RWPE1 (cell line): ENCODE measurements around the gene TOP2A.
A peak's percentile ranks its signal among the peaks of the same experiment; 100 is the strongest.

Experiments used
- CTCF ChIA-PET: fragments of 350-600 bp; sonication (Branson Sonifier 250); formaldehyde crosslinking; extraction: SDS; loops from one replicate; lab custom pipeline; 2021; lab: Yijun Ruan, JAX
- POLR2A ChIA-PET: fragments of 400-600 bp; formaldehyde crosslinking; extraction: SDS; loops from one replicate; lab custom pipeline; 2020; ENCODE audit warnings: antibody characterized with exemption; ENCODE audit not compliant: low non-redundant PET; lab: Yijun Ruan, JAX
- DNase-seq: peaks from one replicate; pipeline ENCODE4 v3.0.0; 2012; ENCODE audit warnings: low spot score
- H3K27ac ChIP-seq: fragments of 450-650 bp; 2 replicates; pipeline ENCODE4 v1.5.1; 2017
- TF ChIP-seq, protein P1 (sequence below): fragments of 450-650 bp; conservative IDR thresholded peaks from 2 replicates; pipeline ENCODE4 v1.5.1; 2017; ENCODE audit warnings: low read depth, mild to moderate bottlenecking

The TOP2A gene

DNA sequence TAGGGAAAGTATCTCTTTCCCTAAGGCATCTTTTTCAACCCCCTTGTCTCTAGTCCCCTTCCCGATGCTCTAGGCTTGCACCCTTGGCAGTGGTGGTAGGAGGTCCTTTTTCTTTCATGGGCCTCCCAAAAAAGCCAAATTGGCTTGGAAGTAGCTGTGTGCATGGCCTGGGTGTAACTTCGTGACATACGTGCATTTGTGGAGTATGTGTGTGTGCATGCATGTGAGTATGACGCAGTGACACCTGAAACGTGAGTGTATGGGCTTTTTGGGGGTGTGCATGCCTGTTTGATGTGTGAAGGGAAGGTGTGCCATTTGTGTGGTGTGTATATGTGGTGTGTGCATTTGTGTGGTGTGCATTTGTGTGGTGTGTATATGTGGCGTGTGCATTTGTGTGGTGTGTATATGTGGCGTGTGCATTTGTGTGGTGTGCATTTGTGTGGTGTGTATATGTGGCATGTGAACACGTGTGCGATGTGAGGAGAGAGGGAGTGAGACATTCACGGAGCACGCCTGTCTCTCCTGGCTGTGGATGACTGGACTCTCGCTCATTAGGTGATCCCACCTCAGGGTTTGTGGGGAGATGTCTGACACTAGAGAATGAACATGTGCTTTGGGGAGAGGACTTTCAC lies 41.3 kb upstream of the TOP2A start:
- no peak for DNase-seq
- peak overlapping the region; percentile 39 for H3K27ac ChIP-seq
- TF ChIP-seq, protein P1, sequence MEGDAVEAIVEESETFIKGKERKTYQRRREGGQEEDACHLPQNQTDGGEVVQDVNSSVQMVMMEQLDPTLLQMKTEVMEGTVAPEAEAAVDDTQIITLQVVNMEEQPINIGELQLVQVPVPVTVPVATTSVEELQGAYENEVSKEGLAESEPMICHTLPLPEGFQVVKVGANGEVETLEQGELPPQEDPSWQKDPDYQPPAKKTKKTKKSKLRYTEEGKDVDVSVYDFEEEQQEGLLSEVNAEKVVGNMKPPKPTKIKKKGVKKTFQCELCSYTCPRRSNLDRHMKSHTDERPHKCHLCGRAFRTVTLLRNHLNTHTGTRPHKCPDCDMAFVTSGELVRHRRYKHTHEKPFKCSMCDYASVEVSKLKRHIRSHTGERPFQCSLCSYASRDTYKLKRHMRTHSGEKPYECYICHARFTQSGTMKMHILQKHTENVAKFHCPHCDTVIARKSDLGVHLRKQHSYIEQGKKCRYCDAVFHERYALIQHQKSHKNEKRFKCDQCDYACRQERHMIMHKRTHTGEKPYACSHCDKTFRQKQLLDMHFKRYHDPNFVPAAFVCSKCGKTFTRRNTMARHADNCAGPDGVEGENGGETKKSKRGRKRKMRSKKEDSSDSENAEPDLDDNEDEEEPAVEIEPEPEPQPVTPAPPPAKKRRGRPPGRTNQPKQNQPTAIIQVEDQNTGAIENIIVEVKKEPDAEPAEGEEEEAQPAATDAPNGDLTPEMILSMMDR = no peak
- CTCF ChIA-PET = no interaction called here
- POLR2A ChIA-PET = no interaction called here

DNA sequence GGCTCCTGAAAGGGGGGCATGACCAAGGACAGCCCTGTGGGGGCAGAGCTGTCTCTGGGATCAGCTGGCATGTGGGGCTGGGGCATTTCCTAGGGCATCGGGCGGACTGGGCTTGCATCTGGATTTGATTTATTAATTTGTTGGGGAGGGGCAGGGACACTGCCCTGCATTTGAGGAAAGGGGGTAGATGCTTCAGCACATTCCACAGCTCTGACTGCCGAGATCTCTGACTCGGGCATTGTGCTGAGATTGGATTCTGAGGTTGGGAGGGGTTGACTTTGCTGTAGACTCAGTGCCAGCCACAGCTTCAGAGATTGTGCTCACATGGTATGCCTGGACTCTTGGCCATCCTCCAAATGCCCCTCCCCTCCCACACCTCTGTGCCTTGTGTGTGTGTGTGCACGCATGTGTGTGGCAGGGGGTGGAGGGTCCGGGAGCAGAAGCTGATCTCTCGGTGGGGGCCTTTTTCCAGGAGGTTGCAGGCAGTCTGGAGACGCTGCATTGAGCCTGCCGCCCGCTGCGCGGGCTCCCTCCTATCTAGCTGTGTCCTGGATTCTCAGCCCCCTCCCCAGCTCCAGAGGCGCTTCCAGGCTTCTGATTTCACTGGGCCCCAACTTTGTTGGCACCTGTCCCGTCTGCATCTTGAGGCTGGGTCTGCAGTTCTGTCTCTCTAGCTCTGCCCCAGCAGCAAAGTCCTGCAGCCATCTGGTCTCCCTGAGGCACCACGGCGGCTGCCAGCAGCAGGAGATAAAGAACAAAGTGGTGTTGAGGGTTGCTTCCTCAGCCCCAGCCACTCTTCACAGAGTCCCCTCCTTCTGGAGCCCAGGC lies 40.5 kb upstream of the TOP2A start:
- POLR2A ChIA-PET = no interaction called here
- DNase-seq = no peak
- TF ChIP-seq, protein P1 = no peak
- H3K27ac ChIP-seq = peak overlapping the region; percentile 36
- CTCF ChIA-PET = interaction anchor here (0.6 kb wide), 1 partner anchor 142 kb away, joined by 4 read pairs; no protein-coding TSS in a partner anchor

DNA sequence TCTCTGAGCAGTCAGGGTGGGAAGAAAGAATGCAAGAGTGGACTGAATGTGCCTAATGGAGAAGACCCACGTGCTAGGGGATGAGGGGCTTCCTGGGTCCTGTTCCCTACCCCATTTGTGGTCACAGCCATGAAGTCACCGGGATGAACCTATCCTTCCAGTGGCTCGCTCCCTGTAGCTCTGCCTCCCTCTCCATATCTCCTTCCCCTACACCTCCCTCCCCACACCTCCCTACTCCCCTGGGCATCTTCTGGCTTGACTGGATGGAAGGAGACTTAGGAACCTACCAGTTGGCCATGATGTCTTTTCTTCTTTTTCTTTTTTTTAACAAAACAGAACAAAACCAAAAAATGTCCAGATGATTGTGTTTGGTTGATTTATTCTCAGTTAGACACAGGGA lies 39.7 kb upstream of the TOP2A start:
- POLR2A ChIA-PET = no interaction called here
- TF ChIP-seq, protein P1 = no peak
- no peak overlapping the region; the same call in 1 of the 2 replicates for H3K27ac ChIP-seq
- no peak for DNase-seq
- CTCF ChIA-PET = no interaction called here

DNA sequence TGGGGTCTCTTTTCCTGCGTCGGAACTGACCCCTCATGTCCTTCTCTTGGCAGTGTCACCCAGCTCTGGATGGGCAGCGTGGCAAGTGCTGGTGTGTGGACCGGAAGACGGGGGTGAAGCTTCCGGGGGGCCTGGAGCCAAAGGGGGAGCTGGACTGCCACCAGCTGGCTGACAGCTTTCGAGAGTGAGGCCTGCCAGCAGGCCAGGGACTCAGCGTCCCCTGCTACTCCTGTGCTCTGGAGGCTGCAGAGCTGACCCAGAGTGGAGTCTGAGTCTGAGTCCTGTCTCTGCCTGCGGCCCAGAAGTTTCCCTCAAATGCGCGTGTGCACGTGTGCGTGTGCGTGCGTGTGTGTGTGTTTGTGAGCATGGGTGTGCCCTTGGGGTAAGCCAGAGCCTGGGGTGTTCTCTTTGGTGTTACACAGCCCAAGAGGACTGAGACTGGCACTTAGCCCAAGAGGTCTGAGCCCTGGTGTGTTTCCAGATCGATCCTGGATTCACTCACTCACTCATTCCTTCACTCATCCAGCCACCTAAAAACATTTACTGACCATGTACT lies 38.8 kb upstream of the TOP2A start:
- ChIA-PET CTCF (no interaction called here), POLR2A (no interaction called here)
- TF ChIP-seq, protein P1 = no peak
- peak overlapping the region; percentile 14; the same call in 1 of the 2 replicates for H3K27ac ChIP-seq
- DNase-seq = no peak

DNA sequence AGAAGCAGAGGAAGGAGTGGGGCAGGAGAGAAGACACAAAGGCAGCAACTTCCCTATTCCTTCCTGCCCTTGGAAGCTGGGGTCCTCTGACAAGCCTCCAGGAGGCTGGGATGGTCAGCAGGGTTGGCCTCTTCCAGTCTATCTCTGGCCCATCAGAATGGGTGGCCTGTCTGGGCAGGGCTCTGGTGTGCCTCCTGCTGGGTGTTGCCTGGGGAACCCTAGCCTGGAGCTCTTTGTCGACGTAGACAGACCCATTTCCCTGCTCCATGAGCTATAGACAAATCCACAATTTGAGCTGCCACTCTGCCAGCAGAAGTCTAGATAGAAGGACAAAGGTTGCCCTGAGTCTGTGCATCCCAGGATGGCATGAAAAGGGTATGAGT lies 36.9 kb upstream of the TOP2A start:
- H3K27ac ChIP-seq = peak overlapping the region; percentile 29; the same call in 1 of the 2 replicates
- TF ChIP-seq, protein P1 = no peak
- DNase-seq = no peak
- CTCF ChIA-PET = interaction anchor here (0.6 kb wide), 3 partner anchors 107 to 496 kb away, joined by 3 to 6 read pairs (median 3); no protein-coding TSS in a partner anchor
- POLR2A ChIA-PET = no interaction called here

DNA sequence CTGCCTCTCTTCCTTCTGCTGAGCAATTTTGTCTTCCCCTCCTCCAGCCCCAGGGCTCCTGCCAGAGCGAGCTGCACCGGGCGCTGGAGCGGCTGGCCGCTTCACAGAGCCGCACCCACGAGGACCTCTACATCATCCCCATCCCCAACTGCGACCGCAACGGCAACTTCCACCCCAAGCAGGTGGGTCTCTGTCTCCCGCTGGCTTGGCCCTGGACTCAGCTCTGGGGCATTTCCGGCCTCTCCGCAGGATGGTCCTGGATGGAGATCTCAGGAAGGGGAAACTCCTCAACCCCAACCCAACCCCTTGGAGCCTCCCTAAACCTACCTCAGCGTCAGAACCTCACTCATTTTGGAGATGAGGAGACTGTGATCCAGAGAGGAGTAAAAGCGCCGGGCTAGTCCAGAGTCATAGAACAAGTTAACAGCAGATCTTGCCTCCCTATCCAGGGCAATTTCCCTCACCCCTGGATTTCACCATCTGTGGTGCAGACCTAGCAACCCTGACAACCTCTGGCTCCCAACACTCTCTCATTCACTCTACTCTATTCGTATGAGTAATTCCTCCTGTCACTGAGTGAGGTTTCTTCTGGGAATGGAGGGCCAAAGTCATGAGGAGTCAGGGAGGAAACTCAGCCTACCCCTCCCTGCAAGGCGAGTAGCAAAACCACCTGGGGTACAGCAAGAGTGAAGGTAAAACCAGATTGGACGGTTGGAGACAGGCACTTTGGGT lies 36.4 kb upstream of the TOP2A start:
- no peak for DNase-seq
- peak overlapping the region; percentile 29; the same call in 1 of the 2 replicates for H3K27ac ChIP-seq
- POLR2A ChIA-PET = interaction anchor here (0.6 kb wide), 1 partner anchor 74 kb away, joined by 5 read pairs; no protein-coding TSS in a partner anchor
- TF ChIP-seq, protein P1 = no peak
- CTCF ChIA-PET = interaction anchor here (0.6 kb wide), 1 partner anchor 495 kb away, joined by 3 read pairs; no protein-coding TSS in a partner anchor
